ENCODE data around the gene HYAL3. TPM values are rescaled to one million over a fixed set of nuclear protein-coding genes. Genes with fewer than 3 reads are reported as not detected.

HYAL3 gene
- total and polyA plus RNA-seq, 2 of the 13 experiments (the other 11 are each of a cell fraction or from before 2014, with no cell fraction given): 5.5 to 10.4 TPM

GRCh38 chr3:50268703-50269451, 30.3 kb downstream of the HYAL3 start, which contains the start of gene SEMA3B (continued):
- TF ChIP-seq ISL2 (CRISPR knock-in tag; IDR thresholded peaks at IDR 0.05) (no peak), ATM (IDR thresholded peaks at IDR 0.05; ENCODE audit: borderline replicate concordance) (no peak), TOE1 (CRISPR knock-in tag; IDR thresholded peaks at IDR 0.05) (no peak), PREB (CRISPR knock-in tag; IDR thresholded peaks at IDR 0.05) (no peak), RFX1 (IDR thresholded peaks at IDR 0.05) (no peak), GFI1 (CRISPR knock-in tag; IDR thresholded peaks at IDR 0.05; ENCODE audit: borderline replicate concordance) (peak; percentile 73; the same call in 1 of the 2 replicates), JUND (CRISPR knock-in tag; IDR thresholded peaks at IDR 0.05) (no peak), SYNCRIP (IDR thresholded peaks at IDR 0.05; ENCODE audit: insufficient read depth, low read depth, low read length) (no peak), SP5 (CRISPR knock-in tag; IDR thresholded peaks at IDR 0.05; ENCODE audit: borderline replicate concordance, low read depth) (peak; percentile 32; the same call in 1 of the 2 replicates), ZNF713 (CRISPR knock-in tag; IDR thresholded peaks at IDR 0.05) (no peak), ZNF205 (CRISPR knock-in tag; IDR thresholded peaks at IDR 0.05) (0 out of 2 replicates have a peak, but pooled peaks have one; percentile 37), ZC3H13 (CRISPR knock-in tag; IDR thresholded peaks at IDR 0.05) (peak; percentile 63; the same call in 1 of the 2 replicates), ZNF496 (CRISPR knock-in tag; IDR thresholded peaks at IDR 0.05; ENCODE audit: insufficient replicate concordance) (no peak), YY1 (IDR thresholded peaks at IDR 0.05; ENCODE audit: insufficient read depth, insufficient replicate concordance, low read depth, low read length) (no peak), ZNF180 (CRISPR knock-in tag; IDR thresholded peaks at IDR 0.05; ENCODE audit: borderline replicate concordance, low read depth) (no peak), SMAD3 (CRISPR knock-in tag; IDR thresholded peaks at IDR 0.05) (0 out of 2 replicates have a peak, but pooled peaks have one; percentile 55), U2AF2 (IDR thresholded peaks at IDR 0.05; ENCODE audit: low read depth, low read length) (no peak), KDM2A (CRISPR knock-in tag; IDR thresholded peaks at IDR 0.05; ENCODE audit: borderline replicate concordance, low read depth) (peak; percentile 15; the same call in 1 of the 2 replicates), KDM5B (CRISPR knock-in tag; IDR thresholded peaks at IDR 0.05; ENCODE audit: borderline replicate concordance) (no peak; the same call in 1 of the 2 replicates), ZBTB44 (CRISPR knock-in tag; IDR thresholded peaks at IDR 0.05) (no peak), ZNF382 (CRISPR knock-in tag; IDR thresholded peaks at IDR 0.05; ENCODE audit: borderline replicate concordance) (no peak), HOXA3 (CRISPR knock-in tag; IDR thresholded peaks at IDR 0.05) (no peak), ZFP36L2 (CRISPR knock-in tag; IDR thresholded peaks at IDR 0.05) (no peak), ZMYM4 (CRISPR knock-in tag; IDR thresholded peaks at IDR 0.05) (no peak), POGZ (CRISPR knock-in tag; IDR thresholded peaks at IDR 0.05) (0 out of 2 replicates have a peak, but pooled peaks have one; percentile 40), ZNF280B (CRISPR knock-in tag; IDR thresholded peaks at IDR 0.05; ENCODE audit: borderline replicate concordance) (no peak), ZBTB42 (CRISPR knock-in tag; IDR thresholded peaks at IDR 0.05) (no peak)
